K562 (cell line): ENCODE data around the gene CBL. TPM values are rescaled to one million over a fixed set of nuclear protein-coding genes. Genes with fewer than 3 reads are reported as not detected.

Source experiments
- ARID3B ChIP-seq: fragments of 250-450 bp; sonication (Bioruptor Pico); IDR thresholded peaks from 2 replicates; pipeline ENCODE4 v1.4.0; 2020; ENCODE audit warnings: borderline replicate concordance
- BACH1 ChIP-seq: fragments of 200-800 bp; sonication (Bioruptor generic); IDR thresholded peaks from 2 replicates; pipeline ENCODE4 v1.6.1; 2016; ENCODE audit warnings: missing genetic modification characterization, missing compliant biosample characterization
- CREB3L1 ChIP-seq: fragments of 450-650 bp; IDR thresholded peaks from 2 replicates; pipeline ENCODE4 v1.6.1; 2014; ENCODE audit warnings: low read depth, mild to moderate bottlenecking, moderate library complexity, borderline replicate concordance
- FOXK1 ChIP-seq: sonication (generic); formaldehyde crosslinking; IDR thresholded peaks from 2 replicates; pipeline ENCODE4 v1.8.0; 2022; ENCODE audit warnings: missing genetic modification reagents, mild to moderate bottlenecking, borderline replicate concordance
- KDM5B ChIP-seq: fragments of 200-600 bp; sonication (generic); IDR thresholded peaks from 2 replicates; pipeline ENCODE4 v1.6.1; 2012; ENCODE audit warnings: low read depth, mild to moderate bottlenecking, moderate library complexity, low read length, control low read depth, inconsistent platforms; ENCODE audit not compliant: insufficient replicate concordance
- MYBL2 ChIP-seq, 2 experiments: fragments of 450-650 bp in 1 of 2; sonication (generic) in 1 of 2; formaldehyde crosslinking in 1 of 2; IDR thresholded peaks; 2 replicates each; pipeline versions ENCODE4 v1.6.1 to v1.8.1; 2017 to 2022; ENCODE audit warnings: borderline replicate concordance in 1 of 2, inconsistent platforms in 1 of 2, low read depth in 1 of 2, mild to moderate bottlenecking in 1 of 2, missing genetic modification reagents in 1 of 2, moderate library complexity in 1 of 2
- PML ChIP-seq: IDR thresholded peaks from 2 replicates; pipeline ENCODE4 v1.6.1; 2012; ENCODE audit warnings: low read length, inconsistent platforms
- STAG1 ChIP-seq: sonication (generic); formaldehyde crosslinking; IDR thresholded peaks from 2 replicates; pipeline ENCODE4 v1.5.0; 2020; ENCODE audit warnings: missing genetic modification reagents, borderline replicate concordance
- TBL1XR1 ChIP-seq, 2 experiments: IDR thresholded peaks; 2 replicates each; pipeline ENCODE4 v1.6.1; 2012; ENCODE audit warnings: improper control_type of control experiment in 2 of 2, low read length in 2 of 2, mild to moderate bottlenecking in 1 of 2
- ZBTB40 ChIP-seq, 2 experiments: fragments of 450-650 bp in 1 of 2; sonication (generic) in 1 of 2; formaldehyde crosslinking in 1 of 2; IDR thresholded peaks; 2 replicates each; pipeline versions ENCODE4 v1.7.1 to v1.9.0; 2016 to 2022; ENCODE audit warnings: inconsistent platforms in 1 of 2, mild to moderate bottlenecking in 1 of 2, missing genetic modification reagents in 1 of 2
- ZNF184 ChIP-seq: sonication (generic); formaldehyde crosslinking; IDR thresholded peaks from 2 replicates; pipeline ENCODE4 v1.5.0; 2020; ENCODE audit warnings: missing genetic modification reagents
- ZNF24 ChIP-seq: fragments of 450-650 bp; IDR thresholded peaks from 2 replicates; pipeline ENCODE4 v1.6.1; 2016
- polyA plus RNA-seq, 8 experiments: library from polyadenylated mRNA; depleted of rRNA in 4 of 8; stranded (reverse) in 5 of 8; unstranded in 3 of 8; fragments of >200 nt; fragmentation: Nextera tagmentation in 2 of 8; fragmentation: Illumina TruSeq in 1 of 8; extraction: Ambion mirVana in 2 of 8; extraction: Trizol in 1 of 8; gene quantifications; 2 replicates each; pipeline versions ENCODE4 v1.2.1 to v1.2.3, GENCODE V29; 2011 to 2014; ENCODE audit warnings: inconsistent platforms in 1 of 8, missing spikeins in 1 of 8
- total RNA-seq, 7 experiments: library from RNA; depleted of rRNA in 6 of 7; stranded (reverse); fragments of >200 nt in 6 of 7; fragmentation: Illumina TruSeq in 2 of 7; extraction: Trizol in 2 of 7; gene quantifications; 2 replicates each; pipeline versions ENCODE4 v1.2.1 to v1.2.3, GENCODE V29; 2011 to 2021; ENCODE audit warnings: low replicate concordance in 1 of 7
- TF ChIP-seq, protein P1 (sequence below): sonication (generic); formaldehyde crosslinking; IDR thresholded peaks from 2 replicates; pipeline ENCODE4 v1.8.0; 2022; ENCODE audit warnings: mild to moderate bottlenecking, missing genetic modification reagents

CBL gene
- total and polyA plus RNA-seq, 9 of the 15 experiments (the other 6 are each of a cell fraction or from before 2014, with no cell fraction given), result 3.2 to 24.9 (median 9.9) TPM

DNA sequence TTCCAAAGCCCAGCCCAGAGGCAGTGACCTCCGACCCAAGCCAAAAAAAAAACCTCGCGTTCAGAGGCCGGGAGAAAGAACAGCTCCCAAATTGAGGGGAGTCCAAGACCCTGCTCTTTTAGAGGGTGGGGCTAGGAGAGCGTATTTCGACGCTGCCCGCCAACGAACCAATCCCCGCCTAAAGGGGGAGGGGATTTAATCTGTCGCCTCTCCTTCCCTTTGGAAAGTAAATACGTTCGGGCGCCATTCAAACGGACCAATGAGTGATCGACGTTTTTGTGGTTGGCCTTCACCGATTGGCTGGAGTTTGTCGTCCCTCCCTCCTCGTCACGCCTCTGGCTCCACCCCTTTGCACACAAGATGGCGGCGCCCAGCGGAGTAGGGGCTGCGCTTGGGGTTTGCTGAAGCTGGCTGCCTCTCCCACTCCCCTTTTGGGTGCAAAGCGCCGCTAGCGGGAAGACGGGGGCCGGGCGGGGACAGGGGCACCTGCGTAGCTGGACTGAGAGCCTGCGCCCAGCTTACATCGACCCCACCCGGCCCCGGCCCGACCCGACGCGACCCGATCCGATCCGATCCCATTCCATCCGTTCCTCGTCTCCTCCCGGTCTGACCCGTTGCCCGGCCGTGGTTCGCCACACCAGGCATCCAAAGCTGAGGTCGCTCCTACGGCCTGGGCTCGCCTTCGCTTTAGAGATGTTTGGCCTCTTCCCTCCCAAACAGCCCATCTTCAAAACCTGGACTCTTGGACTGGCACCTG is 128.2 kb downstream of the CBL start, which contains the start of gene RNF26 (continued):
- TF ChIP-seq ZBTB40 (IDR thresholded peaks at IDR 0.05) (no peak), ZBTB40 (CRISPR knock-in tag; IDR thresholded peaks at IDR 0.05) (no peak), ZNF24 (no peak), ARID3B (no peak), STAG1 (CRISPR knock-in tag) (peak; percentile 44), MYBL2 (IDR thresholded peaks at IDR 0.05; ENCODE audit: low read depth) (peak; percentile 98), MYBL2 (CRISPR knock-in tag; IDR thresholded peaks at IDR 0.05; ENCODE audit: borderline replicate concordance) (peak; percentile 90; the same call in 1 of the 2 replicates), ZNF184 (no peak), TBL1XR1 (IDR thresholded peaks at IDR 0.05; ENCODE audit: low read length in 2 of 2) (no peak; a peak in 1 of 4 replicates), BACH1 (tag) (no peak), PML (no peak), FOXK1 (CRISPR knock-in tag) (no peak), CREB3L1 (no peak), KDM5B (peak; percentile 72)
- TF ChIP-seq, protein P1, sequence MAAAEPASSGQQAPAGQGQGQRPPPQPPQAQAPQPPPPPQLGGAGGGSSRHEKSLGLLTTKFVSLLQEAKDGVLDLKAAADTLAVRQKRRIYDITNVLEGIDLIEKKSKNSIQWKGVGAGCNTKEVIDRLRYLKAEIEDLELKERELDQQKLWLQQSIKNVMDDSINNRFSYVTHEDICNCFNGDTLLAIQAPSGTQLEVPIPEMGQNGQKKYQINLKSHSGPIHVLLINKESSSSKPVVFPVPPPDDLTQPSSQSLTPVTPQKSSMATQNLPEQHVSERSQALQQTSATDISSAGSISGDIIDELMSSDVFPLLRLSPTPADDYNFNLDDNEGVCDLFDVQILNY (CRISPR knock-in tag), result no peak
